Stimulated activated naive CD4-positive, alpha-beta T cell (primary cell): ENCODE results near the gene LGR6.
"Not testable (repeated sequence)": the region's sequence is repeated elsewhere in the genome, so short reads cannot be mapped to it uniquely, and the experiment has no call there.

Experiments
- DNase-seq, 6 experiments: peaks; one replicate each; lab custom pipeline; 2025; lab: John Stamatoyannopoulos, UW

LGR6 gene

DNA sequence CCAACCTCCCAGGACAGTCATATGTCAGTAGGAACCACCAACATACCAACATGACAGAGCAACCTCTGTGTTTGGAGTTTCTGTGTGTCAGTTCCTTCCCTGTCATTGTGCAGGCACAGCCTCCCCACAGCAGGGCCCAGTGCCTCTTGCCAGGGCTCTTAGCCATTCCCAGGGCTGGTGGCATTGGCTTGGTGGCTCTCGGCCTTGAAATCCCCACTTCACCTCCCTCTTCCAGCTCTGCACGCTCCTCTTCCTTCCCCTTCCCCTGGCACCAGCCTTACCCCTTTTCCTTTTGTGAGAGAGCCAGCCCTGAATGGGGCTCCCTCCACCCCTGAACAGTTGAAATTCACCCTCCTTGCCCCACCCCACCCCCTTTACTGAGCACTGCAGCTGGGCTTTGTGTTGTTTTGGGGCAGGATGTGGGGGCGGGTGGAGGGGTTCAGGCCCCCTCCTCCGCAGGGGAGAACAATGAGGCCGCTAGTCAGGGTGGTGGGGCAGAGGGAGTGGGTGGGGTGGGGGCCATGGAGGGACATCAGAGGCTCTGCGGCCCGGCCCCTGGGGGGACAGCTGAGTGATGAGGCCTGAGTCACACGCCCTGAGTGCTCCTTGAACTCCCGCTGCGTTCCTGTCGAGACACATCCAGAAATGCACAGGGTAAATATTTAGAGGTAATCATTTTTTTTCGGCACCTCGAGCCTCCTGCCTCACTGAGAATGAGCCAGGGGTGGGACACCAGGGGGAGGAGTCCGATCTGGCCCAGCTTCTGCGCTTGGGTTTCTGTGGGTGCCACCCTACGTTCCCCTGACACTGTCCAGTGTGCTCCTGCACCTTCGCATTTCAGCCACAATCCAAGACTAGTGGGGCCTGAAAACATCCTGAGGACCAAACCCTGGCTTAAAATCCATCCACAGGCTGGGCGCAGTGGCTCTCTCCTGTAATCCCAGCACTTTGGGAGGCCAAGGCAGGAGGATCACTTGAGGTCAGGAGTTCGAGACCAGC lies 28.6 kb downstream of the LGR6 start:
- DNase-seq, result no peak

DNA sequence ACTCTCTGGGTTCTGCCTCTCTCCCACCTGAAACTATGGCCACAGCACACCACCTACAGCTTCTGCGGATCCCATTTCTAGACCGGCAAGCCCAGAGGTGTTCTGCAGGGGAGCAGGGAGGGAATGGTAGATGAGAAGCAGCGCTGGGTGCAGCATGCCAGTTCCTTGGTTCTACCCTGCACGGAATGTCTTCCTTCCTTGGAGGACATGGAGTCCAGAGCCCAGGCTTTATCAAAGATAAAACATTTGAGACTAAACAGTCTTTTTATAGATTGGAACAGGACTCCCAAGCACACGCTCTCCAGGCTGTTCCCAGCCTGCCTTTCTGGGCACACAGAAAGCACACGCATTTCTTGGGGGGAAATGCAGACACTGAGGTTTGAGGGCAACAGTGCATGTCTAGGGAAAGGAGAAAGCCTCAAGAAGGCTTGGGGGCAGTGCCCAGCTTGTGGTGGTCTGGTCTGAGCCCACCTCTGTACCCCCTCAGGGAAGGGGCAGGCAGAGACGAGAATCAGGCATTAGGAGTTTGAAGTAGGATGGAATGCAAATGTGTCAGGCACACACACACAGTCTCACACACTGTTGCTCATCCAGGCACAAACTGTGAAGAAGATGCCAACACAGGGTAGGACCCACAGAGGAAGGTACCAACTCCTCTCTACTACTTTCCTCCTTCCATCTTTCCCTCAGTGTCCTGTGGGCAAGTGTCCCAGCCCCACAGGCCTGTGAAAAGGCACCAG lies 29.7 kb downstream of the LGR6 start:
- DNase-seq, result no peak

DNA sequence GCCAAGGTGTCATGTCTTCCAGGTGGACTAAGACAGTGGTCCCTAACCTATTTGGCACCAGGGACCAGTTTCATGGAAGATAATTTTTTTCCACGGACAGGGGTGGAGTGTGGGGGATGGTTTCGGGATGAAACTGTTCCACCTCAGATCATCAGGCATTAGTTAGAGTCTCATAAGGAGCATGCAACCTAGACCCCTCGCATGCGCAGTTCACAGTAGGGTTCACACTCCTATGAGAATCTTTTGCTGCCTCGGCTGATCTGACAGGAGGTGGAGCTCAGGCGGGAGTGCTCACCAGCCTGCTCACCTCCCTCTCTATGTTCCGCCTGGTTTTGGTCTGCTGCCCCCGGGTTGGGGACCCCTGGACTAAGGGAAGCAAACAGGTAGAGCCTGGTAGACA lies 30.9 kb downstream of the LGR6 start:
- no peak for DNase-seq

DNA sequence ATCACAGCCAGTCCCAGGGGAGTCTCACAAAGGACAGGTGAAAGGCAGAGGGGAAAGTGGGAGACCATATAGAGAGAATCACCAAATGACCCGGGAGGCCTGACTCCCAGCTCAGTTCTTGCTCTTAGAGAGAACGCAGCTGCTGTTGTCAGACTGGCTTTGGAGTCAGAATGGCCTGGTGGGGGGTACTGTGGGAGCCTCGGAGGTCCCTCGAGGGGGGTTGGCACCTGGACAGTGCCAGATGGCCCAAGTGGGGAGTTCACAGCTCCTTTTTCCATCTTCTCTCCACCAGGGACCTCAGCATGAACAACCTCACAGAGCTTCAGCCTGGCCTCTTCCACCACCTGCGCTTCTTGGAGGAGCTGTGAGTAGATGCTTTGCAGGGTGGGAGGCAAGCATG lies 31.5 kb downstream of the LGR6 start:
- no peak for DNase-seq

DNA sequence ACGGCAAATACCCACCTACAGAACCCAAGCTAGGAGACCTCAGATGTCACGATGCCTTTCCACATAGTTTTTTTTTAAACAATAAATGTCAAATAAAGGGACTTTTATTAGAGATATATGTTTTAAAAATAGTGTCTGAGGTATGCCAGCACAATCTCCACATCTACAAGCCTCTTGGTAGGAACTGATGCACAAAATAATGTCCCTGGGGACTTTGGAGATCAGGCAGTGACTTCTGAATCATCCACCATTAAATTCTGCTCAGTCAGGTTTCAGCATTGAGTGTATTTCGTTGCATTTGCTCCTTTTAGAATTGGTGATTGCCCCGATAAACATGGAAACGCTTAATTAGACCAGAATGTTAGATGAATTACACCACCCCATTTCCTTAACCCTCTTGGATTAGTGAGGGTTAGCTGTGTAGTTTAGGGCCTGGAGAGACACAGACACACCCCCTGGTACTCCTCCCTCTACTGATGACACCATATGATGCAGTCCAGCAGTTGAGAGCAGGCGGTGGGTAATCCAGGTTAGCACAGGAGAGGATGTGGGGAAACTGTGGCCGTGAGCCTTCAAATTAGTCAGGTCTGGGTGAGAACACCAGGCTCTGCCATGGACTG lies 33.6 kb downstream of the LGR6 start:
- DNase-seq, result no peak

DNA sequence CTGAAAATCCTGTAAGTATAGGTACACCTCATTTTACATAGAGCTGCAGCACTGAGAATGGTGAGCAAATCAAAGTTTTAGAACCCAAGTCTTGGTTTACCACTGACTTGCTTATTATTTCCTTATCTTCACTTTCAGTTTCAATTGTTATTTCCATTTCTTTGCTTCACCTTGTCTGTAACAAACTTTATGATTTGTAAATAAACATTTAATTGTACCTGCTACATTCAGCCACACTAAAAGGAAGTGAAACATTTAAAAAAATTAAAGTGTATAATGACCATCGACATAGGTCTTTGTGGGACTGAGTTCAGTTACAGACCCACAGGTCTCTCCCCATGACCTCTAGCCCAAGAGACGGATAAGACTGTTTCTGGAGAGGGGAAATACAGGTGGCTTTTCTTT lies 34.4 kb downstream of the LGR6 start:
- DNase-seq, result no peak

DNA sequence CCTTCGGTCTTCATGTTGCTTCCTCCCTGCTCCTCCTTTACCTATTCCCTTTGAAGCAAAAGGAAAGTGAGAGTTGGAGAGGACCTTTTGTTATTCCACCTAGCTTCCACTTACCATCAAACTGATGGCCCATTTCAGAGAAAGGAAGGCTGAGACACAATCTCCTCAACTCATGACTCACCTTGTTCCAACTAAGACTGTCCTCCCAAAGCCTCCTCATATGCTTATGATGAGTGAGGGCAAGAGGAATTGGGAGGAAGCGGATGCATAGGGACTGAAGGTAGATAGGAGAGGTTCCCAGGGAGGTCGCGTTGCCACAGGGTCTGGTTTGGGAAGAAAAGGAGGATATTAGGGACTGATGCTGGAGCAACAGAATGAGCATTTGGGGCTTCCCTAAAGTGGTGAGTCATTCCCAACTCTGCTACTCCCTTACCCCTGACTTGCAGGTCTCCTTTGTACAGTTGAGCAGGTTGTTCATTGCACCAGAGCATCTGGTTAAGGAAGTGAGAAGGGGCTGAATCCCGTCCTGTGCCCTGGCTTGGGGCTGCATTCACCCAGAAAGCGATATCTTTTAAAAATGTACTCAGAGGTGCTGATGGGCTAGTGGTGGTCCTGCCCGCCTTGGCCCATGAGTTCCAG lies 35.0 kb downstream of the LGR6 start:
- no peak for DNase-seq

DNA sequence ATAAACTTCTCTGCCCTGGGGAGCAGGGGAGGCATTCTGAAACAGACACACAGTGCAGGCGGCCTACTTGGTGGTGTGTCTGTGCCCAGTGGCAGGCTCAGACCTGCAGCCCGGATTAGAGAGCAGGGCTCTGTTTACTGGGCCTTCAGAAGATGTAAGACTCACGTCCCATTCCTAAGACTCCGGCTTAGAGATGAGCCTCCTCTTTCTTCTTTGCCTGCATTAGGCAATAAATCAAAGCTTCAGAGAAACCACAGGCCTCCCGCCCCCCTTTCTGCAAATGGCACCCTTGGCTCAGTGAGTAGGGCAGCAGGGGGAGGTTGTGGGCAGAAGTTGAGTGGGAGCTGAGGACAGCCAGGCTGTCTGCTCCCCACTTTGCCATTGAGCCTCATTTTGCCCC lies 35.8 kb downstream of the LGR6 start:
- DNase-seq, result no peak

DNA sequence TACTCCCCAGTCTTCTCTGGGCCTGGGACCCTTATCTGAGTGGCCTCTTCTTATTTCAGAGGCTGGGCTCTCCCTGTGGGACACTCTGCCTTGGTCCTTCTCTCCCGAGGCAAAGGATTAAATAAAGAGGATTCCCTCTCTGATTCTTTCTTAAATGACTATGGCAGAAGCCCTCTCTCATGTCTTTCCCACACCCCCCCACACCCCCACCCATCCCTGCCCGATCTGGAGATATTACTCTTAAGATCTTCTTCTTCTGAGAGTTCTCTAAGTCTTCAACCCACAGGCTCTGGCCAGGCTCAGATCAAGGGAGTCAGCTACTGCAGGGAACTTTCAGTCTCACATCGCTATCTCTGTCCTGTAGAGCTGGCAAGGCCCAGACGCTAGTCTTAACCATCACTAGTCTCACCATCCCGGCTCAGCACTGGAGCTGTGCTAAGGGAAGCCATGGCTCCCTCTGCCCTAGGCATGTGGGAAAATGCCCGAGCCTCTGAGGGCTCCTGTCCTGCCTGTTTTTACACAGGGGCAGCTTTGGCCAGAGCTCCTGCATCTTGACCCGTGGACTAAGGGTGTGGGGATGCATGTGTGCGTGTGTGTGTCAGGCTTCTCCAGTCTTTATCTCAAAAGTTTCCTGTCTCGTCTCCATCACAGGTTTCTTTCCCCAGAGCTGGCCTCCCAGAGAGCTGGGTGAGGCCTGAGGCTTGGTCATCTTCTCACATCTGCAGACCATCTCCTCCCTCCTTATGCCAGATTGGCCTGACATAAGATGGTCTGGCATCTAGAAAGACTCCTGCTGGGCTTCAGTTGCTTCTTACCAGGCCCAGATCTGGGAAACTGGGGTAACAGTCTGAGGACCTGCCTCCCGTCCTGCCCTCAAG lies 36.7 kb downstream of the LGR6 start:
- DNase-seq, result no peak

DNA sequence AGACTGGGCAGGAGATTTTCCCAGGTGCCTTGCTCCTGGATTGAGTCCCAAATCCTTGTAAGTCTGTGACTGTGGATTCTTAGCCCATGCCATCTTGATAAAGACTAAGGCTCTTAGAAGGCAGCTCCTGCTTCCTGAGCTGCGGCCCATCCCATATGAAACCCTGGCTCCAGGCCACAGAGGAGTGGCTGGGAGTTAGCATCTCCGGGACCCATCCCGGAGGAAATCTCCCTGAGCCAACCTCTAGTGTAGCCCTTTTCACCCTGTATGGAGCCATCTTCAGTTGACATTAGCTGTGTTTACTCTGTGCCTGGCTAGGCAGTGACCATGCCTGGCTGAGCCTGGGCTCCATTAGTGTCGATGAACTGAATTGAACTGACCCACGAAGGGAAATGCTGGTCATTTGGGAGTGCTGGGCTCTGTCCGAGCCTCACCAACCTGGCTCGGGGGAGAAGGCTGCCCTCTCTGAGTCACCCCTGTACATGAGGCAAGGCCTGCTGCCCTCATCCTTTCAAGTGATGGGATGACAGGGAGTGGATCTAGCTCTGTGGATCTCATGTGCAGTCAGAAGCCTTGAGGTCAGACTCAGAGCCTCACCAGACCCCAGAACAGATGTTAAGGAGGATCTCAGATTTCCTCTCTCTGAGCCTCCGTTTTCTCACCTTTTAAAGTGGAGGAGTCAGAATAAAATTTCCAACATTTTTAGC lies 37.5 kb downstream of the LGR6 start:
- DNase-seq, result no peak

DNA sequence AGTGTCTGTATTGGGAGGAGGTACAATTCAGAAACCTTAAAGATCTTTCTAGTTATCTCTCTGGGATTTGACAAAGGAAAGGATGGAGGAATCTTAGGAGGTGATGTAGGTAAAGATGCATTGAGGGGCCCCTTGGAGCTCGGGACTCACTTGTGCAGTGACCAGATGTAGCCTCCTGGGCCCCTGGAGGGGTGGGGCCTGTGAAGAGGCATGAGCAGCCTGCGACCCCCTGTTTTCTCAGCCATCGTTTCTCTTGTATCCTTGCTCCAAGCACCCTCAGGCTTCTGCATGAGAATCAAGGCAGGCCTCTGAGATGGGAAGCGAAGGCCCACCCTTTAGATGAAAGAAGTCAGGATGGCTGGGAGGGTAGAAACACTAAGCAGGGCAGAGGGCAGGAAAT lies 39.6 kb downstream of the LGR6 start:
- DNase-seq, result no peak

DNA sequence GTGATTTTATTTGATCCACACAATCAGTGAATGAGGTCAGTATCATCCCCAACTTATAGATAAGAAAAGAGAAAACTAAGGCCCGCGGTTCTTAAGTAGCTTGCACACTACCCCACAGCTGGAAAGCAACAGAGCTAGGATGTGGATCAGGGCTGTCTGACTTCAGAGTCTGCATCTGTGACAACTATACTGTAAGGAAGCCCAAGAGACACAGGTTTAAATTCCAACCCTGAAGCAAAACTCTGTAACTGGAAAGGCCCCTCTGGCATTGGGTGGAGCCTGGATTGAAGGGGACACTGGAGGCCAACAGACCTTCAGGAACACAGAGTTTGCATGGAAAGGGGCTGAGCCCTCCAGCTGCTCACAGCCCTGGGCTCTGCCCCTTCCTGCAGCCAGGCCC lies 40.2 kb downstream of the LGR6 start:
- DNase-seq, result no peak

DNA sequence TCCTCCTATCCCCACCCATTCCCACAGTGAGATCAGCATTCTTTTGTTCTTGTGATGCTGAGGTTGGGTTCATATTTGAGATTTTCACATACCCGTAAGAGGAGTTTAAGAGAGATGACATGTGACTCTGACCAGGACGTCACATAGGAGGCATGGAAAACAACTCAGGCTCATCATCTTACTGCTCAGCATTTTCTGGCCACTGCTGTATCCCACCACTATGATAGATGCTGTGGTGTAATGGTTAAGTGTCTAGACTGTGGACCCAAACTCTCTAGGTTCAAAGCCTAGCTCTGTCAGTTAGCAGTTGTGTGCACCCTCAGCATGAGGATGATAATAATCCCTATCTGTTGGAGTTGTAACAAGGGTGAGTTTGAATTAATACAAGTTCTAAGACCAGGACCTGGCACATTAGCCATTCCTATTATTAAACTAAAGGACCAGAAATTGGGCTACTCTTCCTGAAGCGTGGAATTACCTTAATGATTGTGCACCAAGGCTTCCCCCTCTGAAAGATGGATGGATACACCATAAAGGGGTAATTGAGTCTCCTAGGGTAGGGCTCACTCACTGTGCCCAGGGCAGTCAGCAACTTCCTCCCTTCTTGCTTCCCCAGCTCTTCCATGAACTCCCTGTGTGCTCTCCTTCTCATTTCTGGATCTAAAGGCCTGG lies 40.9 kb downstream of the LGR6 start:
- DNase-seq, result no peak

DNA sequence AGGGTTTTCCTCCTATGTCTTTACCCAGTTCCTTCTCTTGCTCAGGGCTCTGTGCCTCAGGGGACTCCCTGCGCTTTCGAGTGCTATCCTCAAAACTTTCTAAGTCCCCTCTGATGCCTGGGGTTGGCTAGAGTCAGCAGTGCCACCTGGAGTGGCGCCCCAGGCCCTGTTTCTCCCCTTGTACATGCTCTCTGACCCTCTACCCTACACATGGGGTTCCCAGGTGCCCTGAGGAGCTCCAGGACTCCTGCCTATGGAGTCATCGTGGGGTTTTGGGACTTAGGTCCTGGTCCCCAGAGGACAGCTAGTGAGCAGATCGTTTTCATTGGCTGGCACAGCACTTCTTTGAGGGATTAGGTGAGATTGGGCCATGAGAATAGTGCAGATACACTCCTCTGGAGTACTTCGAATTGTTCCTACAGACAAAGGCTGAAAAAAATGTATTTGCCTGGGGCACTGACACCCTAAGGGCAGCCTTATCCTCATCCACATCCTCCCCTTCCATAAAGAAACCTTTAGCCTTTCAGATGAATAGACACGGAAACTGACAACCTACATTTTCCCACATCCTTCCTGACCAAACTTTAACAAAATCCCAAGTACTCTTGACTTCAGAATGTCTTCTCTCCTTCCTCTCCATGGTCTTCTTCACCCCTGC lies 41.5 kb downstream of the LGR6 start:
- no peak for DNase-seq

DNA sequence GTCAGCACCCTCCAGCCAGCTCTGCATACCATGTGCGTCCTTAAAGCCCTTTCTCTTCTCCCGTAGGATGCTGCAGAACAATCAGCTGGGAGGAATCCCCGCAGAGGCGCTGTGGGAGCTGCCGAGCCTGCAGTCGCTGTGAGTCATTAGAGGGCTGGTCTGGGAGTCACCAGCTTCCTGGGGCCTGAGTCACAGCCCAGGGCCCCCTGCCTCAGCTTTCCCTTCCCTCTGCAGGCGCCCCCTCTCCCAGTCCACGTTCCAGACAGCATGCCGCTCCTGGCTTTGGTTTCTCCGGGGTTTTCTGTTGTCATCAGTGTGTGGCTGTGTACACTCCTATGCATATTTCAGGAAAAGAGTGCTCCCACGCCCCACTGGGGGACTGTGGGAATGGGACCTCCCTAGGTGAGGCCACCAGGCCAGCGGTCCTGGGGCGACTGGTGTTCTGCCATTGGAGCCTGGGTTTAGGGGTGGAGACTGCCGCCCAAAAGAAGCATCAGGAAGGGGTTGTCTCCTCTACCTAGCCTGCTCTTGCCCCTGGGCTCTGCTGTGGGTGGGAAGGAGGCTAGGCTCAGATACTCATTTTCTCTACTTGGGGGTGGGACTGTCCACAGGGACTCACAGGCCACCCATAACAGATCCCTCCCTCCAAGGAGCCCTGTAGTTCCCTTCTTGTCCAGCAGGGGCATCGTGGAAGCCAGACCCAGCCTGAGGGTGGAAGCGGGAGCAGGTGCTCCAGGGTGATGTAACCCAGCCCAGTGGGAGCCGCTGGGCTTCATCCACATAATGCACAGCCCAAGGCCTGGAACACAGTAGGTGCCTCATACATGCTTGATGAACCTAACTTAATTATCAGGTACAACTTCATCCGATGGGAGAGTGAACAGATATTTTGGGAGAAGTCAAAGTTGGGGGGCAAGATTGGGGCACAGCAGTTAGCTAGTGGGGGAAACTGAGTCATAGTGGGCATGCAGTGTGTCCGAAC lies 42.5 kb downstream of the LGR6 start:
- DNase-seq, result peak in 5 of 6 experiments; percentile 2 to 42 (median 33)

DNA sequence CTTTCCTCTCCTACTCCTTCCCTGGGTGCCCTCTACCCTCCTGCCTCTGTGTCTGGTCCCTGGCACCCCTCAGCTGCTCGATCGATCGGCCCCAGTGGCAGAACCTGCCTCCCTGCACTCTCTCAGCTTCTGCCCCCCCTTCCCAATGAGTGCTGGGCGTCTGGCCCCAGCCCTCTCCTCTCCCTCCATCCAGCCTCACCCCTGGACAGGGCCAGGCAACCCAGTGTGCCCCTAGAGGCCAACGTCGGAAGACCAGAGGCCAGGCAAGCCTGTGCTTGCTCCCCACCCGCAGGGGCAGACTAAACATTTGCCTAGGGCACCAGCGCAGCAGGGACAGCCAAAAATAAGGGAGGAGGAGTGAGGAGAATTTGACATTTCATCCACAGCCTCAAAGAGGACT lies 43.5 kb downstream of the LGR6 start:
- peak in 1 of 6 experiments; percentile 3 for DNase-seq

DNA sequence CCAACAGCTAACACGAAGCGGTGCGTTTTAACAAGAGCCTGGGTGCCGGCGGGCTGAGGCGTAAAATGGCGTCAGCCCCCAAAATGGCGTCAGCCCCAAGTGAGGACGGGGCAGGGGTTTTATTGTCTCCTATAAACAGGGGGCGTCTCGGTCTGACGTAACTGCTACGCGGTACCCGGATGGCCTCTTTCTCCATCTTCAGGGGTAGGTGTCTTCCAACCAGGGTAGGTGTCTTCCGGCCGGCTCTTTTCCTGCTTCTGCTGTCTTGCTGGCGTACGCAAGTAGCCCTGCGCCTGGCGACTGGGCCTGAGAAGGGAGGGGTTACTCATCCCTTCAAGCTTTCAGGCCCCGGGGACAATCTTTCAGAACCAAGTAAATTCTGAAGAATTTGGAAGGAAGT lies 45.3 kb downstream of the LGR6 start:
- no peak for DNase-seq

DNA sequence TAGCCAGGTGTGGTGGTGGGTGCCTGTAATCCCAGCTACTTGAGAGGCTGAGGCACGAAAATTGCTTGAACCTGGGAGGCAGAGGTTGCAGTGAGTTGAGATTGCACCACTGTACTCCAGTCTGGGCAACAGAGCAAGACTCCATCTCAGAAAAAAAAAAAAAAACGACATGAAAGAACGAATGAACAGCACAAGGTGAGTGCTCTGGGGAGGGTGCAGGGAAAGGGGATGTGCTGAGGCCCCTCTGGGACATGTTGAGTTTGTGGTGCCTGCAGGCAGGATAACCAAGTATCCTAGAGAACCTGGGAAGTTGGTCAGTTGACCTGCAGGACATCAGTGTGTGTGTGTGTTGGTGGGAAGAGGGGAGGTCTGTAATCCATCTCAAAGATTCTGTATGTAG lies 46.6 kb downstream of the LGR6 start:
- DNase-seq, result not testable (repeated sequence)
